ENCODE results near the gene CRIP1.

The CRIP1 gene

DNA sequence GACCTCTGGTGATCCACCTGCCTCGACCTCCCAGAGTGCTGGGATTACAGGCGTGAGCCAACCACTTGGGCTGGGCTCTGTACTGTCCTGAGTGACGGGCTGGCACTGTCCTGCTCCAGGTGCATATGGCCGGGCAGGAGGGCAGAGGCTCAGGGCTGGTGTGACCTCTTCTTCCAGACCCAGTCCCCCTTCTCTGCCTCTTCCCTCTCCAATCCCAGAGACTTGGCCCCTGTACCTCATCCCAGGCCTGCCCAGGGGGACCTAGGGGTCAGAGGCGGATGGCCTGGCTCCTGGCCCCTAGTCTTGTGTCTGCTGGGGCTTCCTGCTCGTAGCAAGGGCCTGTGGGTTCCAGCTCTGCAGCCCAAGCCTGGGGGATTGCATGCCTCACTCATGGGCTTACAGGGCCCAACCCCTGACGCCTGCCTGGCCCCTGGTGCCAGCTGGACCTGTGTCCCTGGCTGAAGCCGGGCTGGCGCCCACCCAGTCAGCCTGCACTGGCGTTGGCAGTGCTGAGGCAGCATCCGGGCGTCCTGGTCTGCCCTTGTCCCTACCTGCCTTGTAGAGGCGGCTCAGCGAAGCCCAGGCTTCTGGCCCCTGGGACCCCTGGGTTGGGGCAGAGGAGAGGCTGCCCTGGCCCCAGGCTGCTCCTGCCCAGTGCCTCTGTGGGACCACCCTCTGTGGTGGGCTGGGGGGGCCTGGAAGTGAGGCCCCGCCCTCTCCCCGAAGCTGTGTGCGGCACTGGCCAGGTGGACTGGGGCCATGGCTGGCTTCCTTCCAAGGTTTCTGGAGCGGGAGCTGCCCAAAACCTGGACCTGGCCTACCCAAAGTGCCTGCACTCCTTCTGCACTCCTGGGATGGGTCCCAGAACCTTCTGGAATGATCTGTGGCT lies 8.7 kb downstream of the CRIP1 start:
- DNase-seq = no peak

DNA sequence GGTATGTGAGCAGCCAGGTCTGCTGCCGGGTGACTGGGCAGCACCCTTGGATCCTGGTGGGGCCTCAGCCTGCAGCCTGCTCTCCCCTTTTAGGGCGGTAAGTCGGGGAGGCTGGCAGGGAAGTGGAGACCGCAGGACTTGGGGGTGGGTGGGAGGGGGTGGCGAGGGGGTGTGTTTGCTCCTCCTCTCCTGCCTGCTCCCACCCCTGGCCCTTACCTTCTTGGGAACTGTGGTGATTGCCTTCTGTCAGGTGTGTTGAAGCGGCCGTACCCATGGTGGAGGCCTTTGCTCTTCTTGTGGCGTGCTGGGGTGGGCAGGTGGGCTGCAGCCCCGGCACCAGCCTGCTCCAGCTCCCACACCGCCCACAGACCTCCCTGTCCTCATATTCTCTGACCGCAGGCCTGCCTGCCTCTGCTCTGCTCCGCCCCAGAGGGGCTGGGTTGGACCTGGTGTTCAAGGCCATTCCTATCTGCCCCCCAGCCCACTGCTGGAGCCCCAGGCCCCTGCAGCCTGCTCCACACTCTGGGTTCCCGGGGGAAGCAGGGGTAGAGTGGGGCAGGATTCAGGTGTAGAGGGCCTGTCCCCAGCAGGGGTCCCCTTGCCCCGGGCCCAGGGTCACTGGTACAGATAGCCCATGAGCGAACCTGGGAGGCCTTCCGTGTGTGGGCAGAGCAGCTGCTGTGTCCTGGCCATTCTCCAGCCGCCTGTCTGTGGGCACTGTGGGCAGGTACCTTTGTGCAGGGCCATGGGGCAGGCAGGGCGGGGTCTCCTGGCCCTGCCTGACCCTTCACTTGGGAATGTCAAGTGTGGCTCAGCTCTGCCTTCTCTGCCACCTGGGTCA lies 9.5 kb downstream of the CRIP1 start:
- no peak for DNase-seq

DNA sequence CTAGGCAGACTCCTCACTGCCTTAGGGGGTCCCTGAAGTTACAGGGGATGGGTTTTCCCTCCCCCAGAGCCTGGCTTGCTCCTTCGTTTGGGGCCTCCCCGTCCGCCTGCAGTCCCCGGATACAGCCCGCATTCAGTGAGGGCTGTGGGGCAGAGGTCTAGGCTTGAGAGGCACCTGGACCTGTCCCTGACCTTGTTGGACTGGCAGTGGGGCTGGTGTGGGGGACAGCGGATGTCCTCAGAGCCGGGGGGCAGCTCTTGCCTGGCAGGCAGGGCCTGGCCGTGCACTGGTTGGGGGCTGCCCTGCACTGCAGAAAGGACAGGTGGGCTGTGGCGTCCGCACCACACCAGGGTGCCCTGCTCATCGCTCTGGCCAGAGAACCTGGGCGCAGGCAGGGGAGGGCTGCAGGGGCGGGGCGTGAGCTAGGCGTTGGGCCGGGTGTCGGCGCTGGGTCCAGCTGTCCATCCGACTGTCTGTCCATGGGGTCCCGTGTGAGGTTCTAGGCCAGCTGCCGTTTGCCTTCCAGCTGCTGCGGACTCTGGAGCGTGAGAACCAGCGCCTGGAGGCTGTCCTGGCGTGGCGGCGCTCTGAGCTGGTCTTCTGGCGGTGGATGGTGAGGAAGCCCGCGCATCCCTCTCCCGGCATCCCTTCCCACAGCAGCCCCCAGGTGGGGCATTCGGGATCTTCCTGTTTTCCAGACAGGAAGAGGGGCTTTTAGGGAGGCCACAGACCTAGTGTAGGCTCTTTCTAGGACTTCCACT lies 10.3 kb downstream of the CRIP1 start:
- no peak for DNase-seq

DNA sequence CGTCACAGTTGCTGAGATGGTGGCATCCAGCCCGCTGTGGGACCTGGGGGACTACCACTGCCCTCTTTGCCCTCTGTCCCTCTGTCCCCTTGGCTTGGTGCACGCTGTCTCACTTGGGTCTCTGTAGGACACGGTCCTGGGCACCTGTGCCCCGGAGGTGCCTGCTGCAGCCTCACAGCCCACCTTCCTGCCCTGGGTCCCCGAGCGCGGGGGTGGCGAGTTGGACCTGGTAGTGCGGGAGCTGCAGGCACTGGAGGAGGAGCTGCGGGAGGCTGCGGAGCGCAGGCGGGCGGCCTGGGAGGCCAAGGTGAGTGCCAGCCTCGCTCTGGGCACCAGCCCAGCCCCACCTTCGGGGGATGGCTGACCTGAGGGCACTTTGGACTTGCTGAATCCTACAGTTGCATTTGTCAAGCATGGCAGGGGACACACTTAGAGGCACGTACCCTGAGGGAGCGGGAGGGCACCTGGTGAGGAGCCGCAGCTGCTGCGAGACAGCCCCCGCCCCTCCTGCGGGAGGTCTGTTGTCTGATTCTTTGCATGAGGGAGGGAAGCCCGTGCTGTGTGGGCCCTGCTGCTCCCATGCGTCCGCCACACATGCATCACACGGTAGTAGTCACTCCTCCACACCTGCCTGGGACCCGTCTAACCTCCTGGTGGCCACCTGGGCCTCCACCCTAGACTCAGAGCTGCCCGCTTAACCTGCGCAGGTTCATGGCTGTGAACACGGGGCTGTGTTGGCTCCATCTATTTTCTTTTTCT lies 11.2 kb downstream of the CRIP1 start:
- DNase-seq = no peak

DNA sequence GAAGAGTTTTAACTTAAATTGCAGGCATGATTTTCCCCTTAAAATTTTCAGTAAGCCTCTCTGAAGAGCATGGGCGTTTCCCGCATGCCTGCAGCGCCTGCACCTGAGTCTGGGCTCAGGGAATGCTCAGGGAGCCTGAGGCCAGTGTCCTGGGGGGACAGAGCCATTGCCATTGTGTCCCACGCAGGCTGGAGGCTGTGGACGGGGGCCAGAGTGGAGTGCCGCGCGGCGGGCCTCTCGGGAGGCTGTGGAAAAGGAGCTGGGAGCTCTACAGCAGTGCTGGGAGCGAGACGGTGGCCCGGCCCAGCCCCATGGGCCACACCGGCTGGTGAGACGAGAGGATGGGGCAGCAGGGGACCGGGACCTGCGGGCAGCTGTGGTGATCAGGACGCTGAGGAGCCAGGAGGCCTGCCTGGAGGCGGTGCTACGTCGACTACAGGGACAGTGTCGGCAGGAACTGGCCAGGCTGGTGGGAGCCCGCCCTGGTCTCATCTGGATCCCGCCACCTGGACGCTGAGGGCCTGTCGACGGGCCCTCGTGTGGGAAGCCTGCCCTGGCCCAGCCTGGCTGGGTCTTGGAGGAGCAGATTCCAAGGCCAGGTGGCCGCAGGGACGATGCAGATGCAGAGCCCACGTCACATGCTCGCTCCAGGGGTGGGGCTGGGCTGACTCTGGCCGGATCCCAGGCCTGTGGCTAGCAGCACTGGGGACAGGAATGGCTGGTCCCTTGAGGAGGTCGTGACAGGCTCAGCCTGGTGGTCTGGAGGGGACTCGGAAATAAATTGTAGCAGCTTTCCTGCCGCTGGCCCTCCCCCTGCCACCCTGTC lies 12.0 kb downstream of the CRIP1 start:
- no peak for DNase-seq

DNA sequence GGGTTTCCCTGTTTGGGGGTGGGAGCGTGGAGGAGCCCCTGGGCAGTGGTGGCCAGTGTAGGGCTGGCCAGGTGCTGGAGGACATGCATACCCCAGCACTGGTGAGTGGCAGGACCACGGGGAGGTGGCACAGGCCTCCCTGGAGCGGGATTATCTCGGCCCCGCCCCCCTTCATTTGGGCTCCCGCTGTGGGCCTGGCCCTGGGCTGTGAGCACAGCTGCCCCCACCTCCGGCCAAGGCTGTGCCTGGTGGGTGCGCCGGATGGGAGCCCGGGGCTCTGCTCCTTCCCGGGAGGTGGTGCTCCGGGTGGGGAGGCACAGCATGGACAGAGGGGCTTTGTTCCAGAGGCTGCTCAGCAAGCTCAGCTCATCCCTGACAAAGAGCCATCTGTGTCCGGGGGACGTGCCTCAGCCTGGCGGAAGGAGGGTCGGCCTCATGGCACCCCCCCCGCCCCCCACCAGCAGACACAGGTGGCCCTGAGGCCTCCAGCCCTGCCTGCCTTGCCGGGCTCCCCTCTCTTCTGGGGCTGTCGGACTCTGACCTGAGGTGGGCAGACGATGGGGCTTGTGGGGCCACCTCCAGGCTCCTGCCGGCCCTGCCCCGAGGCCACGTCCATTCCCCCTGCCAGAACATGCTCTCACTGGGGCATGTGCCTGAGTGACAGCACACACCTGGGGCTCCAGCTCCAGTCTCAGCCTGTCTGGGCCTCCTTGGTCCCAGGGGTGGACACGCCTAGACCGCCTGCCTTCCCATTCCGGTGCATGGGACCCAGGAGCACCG lies 12.8 kb downstream of the CRIP1 start:
- DNase-seq = no peak

DNA sequence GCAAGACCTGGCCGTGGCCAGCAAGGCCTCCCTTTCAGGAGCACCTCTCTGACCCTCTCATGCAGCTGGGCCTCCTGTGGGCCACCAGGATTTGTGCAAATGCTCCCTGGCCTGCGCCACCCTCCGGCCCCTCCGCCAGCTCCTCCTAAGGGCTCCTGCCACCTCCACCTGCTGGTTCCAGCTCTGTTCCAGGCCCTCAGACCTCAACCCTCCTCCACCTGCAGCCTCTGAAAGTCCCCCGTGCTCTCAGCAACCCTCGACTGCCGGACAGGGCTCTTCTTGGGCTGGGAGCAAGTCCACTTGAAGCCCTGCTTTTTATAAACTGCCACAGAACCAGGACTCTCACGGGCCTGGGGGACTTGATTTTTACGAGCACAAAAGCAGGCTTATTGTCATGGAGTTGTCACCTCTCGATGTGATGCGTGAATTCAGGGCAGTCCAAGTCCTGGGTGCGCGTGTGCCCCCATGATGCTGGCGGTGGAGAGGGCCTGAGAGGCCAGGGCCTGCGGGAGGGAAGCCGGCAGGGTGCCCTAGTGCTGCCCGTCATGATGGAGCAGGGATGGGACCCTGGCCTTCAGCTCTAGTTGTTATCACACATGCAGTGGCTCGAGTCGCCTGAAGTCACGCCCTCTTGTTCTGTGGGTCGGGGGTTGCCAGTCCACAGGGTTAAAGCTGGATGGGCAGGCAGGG lies 13.5 kb downstream of the CRIP1 start:
- no peak for DNase-seq

DNA sequence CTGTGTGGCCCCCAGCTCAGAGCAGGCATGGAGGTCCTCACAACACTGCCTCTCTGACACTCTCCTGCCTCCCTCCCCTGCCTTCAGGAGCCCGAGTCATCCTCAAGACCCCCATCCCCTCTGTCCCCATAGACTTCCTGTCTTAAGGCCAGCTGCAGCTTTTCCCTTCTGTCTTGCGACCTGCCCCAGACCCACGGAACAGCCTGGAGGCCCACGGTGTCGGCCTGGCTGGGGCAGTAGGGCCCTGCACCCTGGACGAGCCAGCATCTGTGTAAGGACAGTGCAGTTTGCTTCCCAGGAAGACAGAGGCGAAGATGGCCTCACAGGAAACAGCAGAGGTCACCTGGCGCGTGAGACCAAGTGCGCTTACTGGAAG lies 14.0 kb downstream of the CRIP1 start:
- no peak for DNase-seq

DNA sequence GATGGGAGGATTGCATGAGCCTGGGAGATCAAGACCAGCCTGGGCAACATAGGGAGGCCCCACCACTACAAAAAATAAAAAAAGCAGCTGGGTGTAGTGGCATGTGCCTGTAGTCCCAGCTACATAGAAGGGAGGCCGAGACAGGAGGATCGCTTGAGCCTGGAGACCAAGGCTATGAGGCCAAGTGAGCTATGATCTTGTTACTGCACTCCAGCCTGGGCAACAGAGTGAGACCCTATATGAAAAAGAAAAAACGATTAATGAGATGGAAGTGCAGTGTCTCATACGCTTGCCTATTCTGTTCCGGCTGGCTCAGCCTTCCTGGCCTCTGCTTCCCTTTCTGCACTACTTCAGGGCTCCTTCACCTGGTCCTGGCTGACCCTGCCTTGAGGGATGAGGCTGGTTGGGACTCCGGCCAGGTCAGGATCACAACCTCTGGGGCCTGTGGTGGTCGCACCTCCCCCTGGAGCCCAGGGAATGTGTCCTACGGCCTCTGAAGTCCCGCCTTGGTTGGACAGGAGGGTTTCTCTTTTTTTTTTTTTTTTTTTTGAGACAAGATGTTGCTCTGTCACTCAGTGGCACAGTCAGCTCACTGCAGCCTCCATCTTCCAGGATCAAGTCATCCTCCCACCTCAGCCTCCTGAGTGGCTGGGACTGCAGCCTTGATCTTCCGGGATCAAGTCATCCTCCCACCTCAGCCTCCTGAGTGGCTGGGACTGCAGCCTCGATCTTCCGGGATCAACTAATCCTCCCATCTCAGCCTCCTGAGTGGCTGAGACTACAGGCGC lies 15.0 kb downstream of the CRIP1 start:
- no peak for DNase-seq

DNA sequence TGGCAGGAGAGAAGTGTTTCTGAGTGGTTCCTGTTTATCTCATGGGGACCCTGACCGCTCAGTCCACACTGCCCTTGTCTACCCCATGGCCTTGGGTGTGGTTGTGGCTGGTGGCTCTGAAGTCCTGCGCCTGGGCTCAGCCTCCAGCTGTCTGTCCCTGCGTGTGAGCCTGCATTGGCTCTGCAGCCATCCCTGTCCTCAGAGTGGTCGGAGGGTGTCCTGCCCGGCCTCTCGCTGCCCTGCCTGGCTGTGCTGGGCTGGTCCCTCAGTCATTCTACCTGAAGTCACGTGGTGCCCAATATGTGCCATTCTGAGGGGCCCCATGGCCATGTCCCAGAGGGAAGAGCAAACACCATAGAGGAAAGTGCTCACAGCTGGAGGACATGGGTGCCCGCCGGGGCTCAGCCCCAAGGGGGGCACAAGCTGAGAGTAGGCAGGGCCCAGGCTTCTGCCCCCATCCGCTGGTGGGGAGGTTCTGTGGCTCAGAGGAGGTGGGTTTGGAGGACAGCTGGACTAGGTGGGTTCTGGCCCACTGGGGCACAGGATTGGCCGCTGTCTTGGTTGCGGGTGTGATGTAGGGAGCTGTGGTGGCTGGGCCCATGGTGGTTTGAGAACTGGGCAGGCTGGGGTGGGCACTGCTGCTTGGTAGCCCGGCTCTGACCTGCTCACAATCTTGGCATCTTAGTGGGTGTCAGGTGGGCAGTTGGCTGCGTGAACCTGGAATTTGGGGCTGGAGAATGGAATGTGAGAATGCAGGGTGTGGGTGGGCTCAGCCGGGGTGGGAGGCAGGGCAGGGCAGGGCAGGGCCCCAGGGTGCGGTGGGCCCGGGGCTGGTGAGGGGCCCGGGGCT lies 16.0 kb downstream of the CRIP1 start:
- no peak for DNase-seq

DNA sequence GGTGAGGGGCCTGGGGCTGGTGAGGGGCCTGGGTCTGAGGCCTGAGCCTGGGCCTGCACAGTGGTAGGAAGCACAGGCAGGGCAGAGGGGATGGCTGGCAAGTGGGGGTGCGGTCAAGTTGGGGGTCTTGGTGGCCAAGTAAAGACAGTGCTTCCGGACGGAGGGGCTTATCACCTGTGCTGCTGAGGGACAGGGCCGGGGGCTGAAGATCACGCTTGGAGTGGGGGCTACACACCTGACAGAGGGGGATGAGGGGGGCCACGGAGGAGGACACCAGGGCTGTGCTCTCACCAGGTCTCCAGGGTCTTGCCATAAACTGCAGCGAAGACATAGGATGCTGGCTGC lies 16.6 kb downstream of the CRIP1 start:
- DNase-seq = no peak

DNA sequence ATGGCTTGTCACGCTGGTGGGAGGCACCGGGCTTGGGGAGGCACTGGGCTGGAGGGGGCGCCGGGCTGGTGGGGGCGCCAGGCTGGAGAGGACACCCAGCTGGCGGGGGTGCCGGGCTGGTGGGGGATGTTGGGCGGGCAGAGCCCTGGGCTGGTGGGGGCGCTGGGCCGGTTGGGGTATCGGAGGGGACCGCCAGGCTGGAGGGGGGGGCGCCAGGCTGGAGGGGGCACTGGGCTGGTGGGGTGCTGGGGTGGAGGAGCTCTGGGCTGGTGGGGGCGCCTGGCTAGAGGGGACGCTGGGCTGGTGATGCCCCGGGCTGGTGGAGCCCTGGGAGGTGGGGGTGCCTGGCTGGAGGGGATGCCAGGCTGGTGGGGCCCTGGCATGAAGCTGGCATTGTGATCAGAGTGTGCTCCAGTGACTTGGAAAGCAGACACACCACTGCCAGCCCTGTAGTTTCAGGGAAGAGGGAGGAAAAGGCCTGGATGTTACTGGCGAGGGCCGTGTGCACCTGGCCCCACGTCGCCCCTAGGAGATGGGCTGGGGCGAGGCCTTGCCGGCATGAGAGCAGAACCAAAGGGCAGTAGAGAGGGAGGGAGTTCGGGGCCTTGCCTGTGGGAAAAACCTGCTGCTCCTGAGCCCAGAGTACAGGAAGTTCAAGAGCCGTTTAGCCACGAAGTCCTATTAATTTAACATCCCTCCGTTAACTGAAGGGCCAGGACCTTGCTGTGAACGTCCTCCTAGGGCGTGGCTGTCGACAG lies 17.4 kb downstream of the CRIP1 start:
- DNase-seq = no peak

DNA sequence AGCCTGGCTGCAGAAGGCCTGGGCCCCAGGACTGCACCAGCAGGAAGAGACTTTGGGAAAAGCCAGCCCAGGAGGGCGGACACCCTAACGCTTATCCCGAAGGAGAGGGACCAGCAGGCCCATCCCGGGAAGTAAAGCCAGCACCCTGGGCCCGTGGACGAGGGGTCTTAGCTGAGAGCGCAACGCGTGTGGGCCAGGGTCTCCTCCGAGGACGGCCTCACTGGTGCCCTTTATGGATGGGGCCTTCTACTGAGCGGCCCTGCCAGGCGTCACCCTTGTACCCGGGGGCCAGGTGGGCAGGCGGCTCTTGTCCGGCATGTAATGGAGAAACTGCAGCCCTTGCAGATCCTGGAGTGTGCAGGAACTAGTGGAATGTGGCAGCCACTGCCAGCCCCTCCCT lies 18.4 kb downstream of the CRIP1 start:
- no peak for DNase-seq

DNA sequence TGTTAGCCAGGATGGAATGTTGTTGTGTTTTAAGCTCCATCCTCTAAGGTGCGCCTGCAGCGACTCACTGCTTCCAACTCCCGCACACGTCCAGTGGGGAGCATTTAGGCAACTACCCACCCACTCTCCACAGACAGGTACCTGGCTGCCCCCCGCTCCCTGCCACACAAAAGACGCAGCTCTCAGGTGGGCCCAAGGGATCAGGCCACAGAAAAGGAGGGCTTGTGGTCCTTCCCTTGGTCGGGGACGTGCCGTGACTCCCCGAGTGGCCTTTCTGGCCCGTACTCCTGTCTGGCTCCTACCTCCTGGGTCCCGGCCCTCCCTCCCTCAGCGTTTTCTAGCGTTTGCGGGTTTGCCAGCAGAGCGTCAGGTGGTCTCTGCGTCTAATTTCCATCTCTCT lies 20.6 kb downstream of the CRIP1 start:
- no peak for DNase-seq

DNA sequence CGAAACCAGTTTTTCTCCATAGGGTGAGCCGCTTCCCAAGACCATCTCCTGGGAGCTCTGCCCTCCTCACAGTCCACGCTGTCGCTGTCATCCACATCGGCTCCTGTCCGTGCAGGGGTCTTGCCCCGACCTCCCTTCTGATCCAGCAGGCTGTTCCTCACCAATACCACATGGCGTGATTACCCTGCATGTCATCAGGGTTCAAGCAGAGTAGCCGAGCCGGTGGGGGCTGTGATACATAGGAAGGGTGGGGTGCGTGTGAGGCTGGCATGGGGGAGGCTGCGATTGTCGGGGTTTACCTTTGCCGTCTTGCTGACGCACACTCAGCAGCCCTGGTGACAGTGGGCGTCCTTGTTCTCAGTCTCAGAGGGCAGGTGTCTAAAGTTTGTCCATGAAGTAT lies 21.4 kb downstream of the CRIP1 start:
- DNase-seq = no peak

DNA sequence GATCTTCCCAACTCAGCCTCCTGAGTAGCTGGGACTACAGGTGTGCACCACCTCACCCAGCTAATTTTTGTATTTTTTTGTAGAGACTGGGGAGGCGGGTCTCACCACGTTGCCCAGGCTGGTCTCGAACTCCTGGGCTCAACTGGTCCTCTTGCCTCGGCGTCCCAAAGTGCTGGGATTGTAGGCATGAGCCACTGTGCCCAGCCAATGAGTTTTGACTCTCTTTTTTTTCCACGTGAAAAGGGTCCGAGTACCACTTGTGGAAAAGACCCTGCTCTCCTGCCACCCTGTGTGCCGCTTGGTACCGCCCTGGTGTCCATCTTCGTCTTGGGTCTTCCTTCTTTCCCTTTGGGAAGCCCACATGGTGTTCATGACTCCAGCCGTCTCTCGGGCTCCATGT lies 21.9 kb downstream of the CRIP1 start:
- DNase-seq = no peak

DNA sequence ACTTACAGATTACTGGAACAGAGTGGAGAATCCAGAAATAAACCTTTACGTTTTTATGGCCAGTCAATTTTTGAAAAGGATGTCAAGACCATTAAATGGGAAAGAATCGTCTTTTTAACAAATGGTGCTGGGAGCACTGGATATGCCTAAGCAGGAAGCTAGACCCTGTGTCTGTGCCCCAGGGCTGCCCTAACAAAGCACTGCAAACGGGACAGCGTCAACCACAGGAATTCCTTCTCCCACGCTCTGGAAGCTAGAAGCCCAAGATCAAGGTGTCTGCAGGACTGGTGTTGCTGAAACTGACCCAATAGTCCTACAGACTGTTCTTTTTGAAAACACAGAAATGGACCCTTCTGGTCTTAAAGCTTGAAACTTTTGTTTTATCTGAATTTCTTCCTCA lies 30.4 kb downstream of the CRIP1 start:
- DNase-seq = no peak

Measured in activated CD4-positive, alpha-beta T cell treated with anti-CD3 and anti-CD28 coated beads for 1 hour (primary cell).